Umbilical cord (tissue), 2 donors: ENCODE results near the gene WDR77. TPM values are rescaled to one million over a fixed set of nuclear protein-coding genes. Genes with fewer than 3 reads are reported as not detected.
A peak's percentile ranks its signal among the peaks of the same experiment; 100 is the strongest.

ENCODE experiments used
- DNase-seq: peaks from one replicate; pipeline ENCODE4 v3.0.0-alpha.2; 2015; ENCODE audit warnings: low spot score
- total RNA-seq: library from RNA; depleted of rRNA; stranded (reverse); fragments of >200 nt; gene quantifications from one replicate; pipeline ENCODE4 v1.2.3, GENCODE V29; 2014; ENCODE audit warnings: low replicate concordance; ENCODE audit not compliant: insufficient read depth

Gene WDR77
- total RNA-seq, 1 donor from 2014 or later: 16.1 TPM

DNA sequence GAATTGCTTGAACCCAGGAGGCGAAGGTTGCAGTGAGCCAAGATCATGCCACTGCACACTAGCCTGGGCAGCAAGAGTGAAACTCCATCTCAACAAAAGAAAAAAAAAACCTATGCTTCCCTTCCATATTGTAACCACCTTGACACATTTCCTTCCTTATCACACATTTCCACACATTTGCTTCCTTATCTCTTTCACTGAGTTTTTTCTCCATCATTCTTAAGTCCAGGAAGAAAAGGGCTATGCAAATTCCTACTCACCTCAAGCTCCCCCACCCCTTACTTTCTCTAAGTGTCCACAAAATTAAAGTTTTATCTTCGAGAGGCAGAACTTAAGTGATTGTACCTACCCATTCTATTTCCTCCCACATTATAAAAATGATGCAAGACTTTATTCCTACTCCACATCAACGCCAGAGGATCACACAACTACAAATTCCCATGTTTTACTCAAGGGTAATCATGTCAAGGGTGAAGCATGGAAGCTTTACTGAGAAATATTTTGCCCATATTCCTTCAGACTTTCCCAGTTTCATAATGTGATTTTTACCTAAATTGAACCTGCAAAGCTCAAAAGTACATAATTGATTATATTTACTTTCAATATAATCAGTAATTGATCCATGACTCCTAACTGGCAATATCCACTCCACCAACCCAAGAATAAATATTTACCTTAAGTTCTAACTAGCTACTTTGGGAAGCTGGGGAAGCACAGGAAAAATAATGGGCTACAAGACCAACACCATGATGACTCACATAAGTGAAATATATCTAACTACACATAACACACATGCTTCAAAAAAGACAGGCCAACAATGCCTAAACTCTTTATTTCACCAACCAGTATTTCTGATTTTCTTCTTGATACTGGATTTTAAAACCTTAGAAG lies 9.3 kb downstream of the WDR77 start:
- no peak for DNase-seq

DNA sequence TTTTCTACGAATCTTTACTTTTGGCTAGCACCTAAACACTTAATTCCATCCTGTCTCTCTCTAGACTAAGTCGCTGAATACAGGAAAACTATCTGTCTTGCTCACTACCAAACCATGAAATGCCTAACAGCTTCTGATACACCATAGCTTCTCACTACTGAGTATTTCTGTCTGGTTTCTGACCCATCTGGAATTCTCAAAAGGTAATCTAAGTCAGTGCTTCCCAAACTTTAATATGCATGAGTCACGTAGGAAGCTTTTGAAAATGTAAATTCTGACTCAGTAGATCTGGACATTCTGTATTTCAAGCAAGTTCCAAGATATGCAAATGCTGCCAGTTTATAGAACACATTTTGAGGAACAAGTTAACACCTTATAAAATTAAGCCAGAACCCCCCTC lies 12.3 kb downstream of the WDR77 start:
- no peak for DNase-seq

DNA sequence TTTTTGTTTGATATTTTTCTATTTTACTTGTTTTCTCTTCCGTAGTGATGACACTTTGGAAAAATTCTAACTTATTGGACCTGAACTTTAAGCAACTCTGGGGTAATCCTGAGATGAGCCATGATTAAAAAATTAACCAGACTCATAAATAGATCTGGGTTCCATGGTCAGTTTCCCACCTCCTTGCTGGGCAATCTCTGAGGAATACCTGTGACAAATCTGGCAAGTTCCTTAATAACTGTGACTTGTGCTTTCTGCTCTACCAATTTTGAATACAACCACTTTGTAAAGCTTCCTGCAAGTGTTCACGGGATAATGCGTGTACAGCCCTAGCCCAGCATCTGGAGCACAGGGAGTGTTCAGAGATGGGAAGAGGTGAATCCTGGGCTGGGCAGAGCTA lies 24.8 kb downstream of the WDR77 start:
- DNase-seq: no peak

DNA sequence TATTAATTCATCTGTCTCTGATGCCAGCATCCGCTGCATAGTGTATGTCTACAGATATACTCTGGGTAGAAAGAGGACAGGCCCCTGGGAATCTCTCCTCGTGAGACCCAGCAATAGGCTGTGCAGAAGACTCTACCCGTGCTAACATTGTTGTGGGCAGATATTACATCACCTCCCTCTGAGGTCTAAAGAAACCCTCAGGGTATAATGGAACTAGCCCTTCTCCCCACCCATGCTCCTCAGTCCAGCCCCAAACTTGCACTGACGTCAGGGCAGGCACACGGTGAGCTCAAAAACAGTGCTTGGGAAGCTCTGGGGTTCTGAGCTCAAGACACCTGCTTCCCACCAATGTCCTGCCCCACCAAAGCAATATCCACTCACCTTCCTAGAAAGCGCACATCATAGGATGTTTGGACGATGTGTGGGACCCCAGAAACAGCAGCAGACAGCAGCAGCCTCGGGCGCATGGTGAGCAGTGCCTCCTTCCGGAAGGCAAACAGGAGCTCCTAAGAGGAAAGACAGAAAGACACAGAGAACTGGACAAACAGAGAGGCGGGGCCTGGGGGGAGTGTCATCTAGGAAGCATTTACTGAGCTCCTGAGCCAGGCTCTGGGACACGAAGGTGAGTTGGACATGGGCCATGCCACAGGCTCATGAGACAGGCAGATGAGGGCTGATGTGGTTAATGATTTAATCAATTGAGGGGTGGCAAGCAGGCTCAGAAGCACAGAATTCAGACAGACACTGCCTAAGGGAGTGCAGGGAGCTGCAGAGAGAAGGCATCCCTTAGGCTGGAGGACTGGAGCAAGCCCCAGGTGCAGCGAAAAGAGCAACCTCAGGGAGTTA lies 26.3 kb downstream of the WDR77 start:
- DNase-seq: no peak

DNA sequence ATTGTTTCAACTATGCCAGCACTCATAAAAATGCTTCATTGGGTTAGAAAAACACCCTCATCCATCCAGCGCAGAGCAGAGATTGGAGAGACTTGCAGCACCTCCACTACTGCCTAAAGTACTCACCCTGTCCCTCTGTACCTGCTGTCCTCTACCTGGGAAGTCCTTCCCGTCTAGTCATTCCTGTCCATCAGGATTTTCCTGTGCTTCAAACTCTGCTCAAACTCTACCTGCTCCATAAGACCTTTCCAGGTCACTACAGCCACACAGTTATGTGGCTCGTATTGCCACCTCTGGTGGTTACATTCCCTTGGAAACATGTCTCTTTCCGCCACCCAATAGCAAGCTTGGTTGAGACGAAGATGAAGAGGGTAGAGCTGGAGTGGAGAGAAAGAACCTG lies 28.7 kb downstream of the WDR77 start:
- DNase-seq: no peak

DNA sequence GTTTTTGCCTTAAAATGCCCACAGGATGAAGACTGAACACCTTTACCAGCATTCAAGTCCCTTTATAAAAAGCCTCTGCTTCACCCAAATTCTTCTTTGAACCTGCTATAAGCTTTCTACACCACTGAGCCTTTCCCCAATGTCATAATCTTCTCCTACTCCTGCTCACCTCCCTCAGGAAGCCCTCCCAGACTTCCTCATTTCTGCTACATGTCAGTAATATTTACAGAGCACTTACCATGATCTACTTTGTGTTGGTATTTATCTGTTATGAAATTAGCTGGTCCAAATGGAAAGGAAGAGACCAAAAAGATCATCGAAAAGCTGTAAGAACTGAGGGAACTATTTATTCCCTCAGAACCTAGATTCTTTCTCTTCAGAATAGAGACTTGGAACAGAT lies 30.0 kb downstream of the WDR77 start:
- DNase-seq: no peak

DNA sequence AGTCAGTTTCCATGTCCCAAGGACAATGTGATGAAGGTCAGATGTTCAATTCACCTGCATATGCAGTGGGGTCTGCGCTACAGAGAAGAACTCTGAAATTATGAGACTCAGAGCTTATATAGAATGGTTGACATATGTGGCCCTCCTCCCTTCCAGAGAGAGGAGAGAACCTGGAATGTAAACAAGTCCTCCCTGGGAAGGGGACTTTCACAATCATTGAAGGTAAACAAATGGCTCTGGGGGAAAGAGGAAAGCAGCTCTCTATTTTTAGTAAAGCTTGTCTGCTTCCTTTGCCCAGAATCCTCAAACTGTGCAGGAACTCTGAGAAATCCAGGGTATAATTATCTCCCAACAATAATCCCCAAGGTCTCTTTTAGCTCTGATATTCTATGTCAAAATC lies 31.3 kb downstream of the WDR77 start:
- no peak for DNase-seq

DNA sequence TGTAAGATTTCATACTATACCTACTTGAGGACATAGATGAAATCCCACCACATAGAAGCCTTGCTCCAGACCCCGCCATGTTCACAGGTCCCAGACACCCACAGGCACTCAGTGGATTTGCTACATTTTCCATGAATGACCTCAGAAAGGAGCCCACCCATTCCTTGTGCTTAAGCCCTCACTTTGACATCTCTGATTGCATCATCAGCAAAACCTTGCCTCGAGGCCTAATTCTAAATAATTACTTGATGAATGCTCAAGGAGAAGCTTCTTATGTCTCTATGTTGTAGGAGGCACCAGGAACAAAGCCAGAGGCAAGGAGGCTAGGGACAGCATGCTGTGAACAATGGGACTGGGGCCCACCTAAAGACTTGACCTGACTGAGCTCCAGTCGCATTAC lies 33.6 kb downstream of the WDR77 start:
- no peak for DNase-seq

DNA sequence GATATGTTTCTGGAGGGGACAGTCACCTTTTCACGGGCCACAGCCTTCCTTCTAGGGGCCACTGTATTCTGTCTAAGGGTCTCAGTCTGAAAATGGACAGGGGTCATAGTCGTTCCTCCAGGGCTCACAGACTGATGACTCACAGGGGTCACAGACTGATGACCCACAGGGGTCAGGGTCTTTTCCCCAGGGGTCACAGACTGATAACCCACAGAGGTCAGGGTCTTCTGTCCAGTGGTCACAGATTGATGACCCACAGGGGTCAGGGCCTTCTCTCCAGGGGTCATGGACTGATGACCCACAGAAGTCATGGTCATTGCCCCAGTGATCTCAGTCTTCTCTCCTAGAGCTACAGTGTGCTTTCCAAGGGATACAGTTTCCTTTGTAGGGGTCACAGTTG lies 34.3 kb downstream of the WDR77 start:
- DNase-seq: no peak

DNA sequence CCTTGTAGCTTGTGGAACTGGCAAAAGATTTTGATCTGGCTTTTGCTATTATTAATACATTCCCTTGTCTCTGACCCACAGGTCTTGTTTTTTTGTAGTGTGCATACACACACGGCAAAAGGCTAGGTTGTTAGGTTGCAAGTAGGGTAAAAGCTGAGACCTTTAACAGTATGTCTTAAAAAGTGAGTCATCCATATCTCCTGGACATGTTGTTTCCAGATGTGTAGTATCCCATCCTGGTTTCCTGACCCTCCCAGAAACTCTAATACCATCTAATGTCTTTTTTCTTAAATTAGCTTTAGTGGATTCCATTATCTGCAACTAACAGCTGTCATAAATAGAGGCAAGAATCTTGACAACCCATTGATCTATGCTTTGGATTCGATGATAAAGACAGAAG lies 36.2 kb downstream of the WDR77 start:
- no peak for DNase-seq

DNA sequence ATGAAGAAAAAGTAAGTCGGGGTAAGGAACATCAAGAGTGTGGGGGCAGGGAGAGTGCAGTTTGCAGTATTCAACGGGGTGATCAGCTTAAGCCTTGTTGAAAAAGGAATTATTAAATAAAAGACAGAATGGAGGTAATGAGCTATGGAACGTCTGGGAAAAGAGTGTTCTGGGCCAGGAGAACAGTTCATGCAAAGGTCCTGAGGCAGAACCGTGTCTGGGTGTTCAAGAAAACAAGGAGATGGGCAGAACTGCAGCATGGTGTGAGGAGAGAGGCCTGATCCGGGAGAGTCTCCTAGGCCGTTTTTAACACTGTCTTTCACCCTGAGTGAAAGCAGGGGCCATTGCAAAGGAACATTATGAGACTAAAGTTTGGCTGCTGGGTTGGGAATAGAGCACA lies 41.8 kb downstream of the WDR77 start:
- DNase-seq: no peak

DNA sequence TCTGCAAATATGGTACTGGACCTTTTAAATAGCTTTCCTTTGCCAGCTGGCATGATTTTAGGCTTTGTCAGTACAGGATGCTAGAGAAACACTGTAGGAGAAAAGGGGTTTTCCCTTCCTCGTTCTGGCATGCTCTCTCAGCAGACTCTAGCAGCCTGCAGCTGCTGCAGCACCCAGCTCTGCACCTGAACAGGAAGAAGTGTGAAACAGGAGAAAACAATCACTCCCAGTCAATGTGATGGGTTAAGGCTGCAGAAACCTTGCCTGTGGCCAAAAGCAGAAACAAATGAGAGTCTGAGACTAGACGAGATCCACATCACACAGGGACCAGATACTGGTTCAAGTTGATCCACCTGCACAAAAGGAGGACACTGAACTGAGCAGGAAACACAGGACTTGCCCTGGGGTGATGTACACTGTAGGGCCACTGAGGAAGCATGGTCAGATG lies 42.7 kb downstream of the WDR77 start:
- DNase-seq: peak; percentile 20

DNA sequence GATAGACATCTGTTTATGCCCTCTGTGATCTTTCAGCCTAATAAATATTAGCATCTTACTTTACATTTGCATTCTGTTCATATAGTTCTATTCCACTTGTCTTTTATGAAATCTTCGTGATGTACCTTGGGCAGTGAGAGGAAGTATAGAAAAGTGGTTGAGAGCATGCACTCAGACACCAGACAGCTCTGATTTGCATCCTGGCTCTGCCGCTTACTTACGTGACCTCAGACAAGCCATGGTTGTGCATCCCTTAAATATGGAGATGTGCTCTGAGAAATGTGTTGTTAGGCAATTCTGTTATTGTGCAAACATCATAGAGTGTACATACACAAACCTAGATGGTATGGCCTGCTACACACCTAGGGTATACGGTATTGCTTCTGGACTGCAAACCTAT lies 44.5 kb downstream of the WDR77 start:
- no peak for DNase-seq

DNA sequence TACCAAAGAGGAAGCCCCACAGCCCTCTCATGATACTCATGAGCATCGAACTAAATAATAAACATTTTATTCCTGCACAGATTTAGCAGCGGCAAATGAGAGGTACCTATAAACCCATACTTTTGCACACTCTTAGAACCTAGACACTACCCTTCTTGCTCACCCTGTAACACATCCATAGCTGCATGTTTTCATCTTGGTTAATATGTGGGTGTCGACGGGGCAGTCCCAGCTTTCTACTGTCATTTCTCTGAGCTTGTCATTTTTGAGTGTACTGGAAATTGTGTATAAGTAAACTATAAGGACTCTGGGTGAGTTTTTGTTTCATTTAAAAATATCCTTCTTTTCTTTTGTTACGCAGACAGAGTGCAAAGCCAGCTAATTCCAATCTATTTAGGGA lies 47.0 kb downstream of the WDR77 start:
- DNase-seq: no peak

DNA sequence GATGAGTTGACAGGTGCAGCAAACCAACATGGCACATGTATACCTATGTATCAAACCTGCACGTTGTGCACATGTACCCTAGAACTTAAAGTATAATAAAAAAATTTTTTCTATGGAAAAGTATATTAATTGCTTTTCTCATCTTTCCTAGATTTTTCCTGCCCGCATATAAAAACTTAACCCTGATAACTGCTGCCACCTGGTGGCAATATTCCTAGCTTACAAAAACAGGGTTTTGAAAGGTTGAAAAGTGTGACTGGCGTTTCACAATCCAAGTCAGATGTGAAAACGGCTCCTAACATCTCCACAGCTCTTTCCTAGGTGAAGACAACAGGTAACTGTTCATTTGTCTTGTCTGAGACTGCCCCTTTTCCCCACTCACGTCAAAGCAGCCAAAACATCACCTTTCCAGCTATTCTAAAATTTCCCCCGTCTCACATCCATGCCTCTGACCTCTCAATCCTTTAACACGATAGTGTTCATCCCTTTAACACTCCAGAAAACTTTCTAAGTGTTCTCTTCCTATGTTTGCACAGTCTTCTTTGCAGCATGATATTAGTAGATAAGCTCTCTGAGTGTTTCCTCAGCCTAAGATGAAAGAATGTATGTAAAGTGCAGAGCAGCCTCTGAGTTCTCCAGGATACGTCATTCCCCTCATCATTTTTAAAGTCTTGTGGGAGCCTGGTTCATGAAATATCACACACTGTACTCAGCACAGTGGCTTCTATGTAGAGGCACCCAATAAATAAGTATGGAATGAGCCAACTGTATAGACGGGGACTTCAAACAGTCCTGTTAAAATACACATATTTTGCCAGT lies 49.1 kb downstream of the WDR77 start:
- peak; percentile 60 for DNase-seq

DNA sequence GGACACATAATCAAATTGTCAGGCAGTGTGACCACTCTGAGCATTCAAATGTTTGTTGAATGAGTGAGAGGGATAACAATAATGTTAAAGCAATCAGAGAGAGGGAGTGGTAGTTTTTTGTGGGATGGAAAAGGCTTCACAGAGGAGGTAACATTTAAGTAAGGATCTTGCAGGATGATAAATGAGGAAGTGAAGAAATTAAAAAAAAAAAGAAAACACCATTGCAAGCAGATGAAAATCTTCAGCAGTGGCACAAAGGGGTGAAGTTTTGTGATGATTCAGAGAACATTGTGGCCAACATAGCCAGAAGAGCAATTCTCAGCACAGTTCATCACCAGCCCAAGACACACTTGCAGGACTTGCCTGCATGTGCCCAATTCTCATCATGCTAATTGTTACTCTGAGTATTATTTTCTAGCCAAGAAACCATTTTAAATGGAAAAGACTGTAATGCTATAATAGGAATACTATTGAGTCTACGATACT lies 56.6 kb downstream of the WDR77 start:
- DNase-seq: no peak

DNA sequence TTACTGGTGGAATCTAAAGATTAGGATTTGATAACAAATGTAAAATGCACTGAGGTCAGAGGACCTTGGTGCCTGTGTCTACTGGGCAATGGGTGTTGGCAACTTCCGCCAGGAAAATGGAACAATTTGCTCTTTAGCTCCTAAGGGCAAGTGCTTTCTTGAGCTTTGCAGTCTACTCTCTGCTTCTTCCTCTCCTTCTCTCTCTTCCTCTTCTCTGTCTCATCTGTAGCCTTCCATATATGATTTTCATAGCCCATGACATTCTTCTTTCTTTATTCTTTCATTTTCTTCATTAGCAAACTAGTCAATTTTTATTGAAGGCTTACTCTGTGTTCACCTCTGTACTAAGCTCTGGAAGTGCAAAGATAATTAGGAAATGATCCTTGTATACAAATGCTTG lies 57.0 kb downstream of the WDR77 start:
- DNase-seq: no peak
